IPS DF 4.7 (cell line): Measurements from ENCODE around the gene CMC2.

Source experiments
- DNase-seq: peaks from one replicate; pipeline ENCODE4 v3.0.0-alpha.2; 2013; ENCODE audit warnings: low spot score; ENCODE audit errors: extremely low read depth

Gene CMC2

DNA sequence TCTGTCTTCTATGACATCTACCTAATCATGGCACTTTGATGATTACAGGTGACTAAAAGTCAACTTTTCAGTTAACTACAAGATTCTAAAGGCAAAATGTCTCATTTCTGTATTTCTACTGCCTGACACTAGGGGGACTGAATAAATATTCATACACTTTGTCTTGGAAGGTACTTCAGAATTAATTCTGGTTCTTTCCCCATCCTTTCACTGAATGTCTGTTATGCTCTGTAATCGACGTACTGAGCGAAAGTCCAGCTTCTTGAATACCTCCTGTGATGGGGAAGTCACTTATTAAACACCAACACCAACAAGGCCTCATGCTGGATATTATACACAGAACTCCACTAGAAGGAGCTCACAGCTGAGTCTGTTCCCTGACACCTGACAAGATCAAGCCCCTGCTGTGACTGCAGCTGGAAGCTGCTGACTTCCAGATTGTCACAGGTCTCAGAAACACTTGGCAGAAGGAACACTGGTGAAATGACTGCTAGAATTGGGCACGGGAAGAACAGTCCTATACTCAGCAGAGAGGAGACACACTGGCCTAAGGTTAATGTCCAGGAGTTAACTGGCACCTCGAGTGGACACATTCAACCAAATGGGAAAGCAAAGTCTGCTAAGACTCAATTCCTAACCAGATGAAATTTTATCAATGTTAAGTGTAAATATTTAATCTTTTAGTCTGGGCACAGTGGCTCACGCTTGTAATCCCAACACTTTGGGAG lies 31.9 kb downstream of the CMC2 start:
- DNase-seq, result no peak

- no peak for DNase-seq
Observed at GRCh38 chr16:80973991-80974390, 32.7 kb downstream of the CMC2 start.

GRCh38 chr16:80972611-80973010 lies 34.1 kb downstream of the CMC2 start:
- DNase-seq, result no peak

GRCh38 chr16:80971819-80972218 lies 34.9 kb downstream of the CMC2 start:
- no peak for DNase-seq

DNA sequence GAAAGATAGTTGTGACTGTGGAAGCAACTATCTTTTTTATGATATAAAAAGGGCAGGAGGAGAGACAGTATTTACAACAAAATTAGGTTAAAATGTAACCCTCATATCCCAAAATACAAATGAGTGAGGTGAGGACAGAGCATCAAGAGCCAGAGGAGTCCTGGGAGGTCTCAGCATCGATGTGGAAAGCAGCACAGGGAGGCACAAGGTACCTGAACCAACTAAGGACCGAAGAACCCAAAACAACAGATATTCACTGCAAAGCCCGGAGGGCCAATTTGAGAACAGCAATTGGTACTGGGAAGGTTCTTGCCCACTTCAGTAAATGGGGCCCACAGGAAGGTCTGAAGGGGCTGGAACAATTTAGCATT lies 37.6 kb downstream of the CMC2 start:
- no peak for DNase-seq

DNA sequence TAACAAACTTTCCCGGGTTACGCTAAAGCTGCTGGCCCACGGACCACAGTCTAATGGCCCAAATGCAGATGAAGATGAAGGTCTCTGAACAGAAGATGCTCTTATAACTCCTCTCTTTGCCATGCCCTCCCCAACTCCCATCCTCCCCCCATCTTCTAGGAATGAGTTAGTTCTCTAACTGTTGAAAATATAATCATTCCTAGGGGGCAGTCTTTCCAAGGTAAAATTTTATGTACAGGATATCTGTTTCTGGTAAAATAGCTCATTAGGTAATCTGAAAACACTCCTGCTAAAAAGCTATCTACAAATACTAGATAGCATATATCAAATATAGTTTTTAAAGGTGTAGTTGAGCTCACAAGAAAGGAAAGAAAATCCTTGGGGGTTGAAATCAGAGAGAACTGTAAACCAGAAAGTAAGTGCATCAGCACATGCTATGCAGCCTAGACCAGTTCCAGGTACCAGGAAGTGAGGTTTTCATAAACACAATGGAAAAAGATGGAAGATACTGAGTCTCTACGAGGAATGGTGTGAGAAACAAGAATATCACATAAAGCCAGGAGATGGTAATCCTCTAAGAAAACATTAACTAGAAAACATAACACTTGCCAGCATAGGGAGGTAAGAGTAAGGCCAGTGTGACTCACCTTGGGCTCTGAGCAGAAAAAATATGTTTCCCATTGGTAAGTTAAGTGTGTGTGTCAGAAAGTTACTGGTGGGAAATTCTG lies 38.1 kb downstream of the CMC2 start:
- DNase-seq, result no peak

- no peak for DNase-seq
Observed at GRCh38 chr16:80966617-80967016, 40.1 kb downstream of the CMC2 start.

- DNase-seq, result no peak
Observed at GRCh38 chr16:80964351-80964750, 42.3 kb downstream of the CMC2 start.

DNA sequence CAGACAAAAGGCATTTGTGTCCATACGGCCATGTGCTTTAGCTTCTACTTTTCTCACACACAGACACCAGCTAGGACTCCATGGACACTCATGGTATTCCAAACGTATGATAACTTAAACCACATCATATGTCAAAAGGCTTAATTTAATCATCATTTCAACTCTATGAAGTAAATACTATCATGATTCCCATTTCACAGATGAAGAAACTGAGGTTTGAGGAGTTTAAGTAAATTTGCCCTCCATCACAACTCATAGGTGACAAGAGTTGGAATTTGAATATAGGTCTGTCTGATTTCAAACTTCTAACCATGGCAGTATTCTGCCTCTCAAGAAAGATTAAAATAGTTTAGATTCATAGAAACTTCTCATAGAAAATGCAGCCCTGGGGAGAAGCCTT lies 43.8 kb downstream of the CMC2 start:
- no peak for DNase-seq

DNA sequence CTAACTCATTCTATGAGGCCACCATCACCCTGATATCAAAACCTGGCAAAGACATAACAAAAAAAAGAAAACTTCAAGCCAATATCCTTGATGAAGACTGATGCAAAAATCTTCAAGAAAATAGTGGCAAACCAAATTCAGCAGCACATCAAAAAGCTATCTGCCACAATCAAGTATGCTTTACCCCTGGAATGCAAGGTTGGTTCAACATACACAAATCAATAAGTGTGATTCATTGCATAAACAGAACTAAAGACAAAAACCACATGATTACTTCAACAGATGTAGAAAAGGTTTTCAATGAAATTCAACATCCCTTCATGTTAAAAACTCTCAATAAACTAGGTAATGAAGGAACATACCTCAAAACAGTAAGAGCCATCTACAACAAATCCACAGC lies 48.4 kb downstream of the CMC2 start:
- DNase-seq, result no peak

DNA sequence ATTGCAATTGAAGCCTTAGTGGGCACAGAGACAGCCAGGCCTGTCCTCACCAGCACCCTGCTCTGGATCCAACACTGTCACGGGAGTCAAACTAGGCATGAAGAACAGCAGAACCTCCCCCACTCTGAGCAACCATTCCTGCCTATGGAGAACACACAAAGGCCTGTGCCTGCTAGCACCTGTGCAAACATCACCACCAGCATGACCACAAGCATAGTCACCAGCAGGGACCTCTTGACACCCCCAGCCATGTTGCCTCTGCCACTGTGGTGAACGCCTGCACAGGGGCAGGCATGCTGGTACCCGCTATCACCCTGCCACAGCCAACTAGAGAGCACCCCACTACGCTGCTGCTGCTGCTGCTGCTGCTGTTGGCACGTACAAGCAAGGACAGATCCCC lies 51.7 kb downstream of the CMC2 start:
- no peak for DNase-seq

DNA sequence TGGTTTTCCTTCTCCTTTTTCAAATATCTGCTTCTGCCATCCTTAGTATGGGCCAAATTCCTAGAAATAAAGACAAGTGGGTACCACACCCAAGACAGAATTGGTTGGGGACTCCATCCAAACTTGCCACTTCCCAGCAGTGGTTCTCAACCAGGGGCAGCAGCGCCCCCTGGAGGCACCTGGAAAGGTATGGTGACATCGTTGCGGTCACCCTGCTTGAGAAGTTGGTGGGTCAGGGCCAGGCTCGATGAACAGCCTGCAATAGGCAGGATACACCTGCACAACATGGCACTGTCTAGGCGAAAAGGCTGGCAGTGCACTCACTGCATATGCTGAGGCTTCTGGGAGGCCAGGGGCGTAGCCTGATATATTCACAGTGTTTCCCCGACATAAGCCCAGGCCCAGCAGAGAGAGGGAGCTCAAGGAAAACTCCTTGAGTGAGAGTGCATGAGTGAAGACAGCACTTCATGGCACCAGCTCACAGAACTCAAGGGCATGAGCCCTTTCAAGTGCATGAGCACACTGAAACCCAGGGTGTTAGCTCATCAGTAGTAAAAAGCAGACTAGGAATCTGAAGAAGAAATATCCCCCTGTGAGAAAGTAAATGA lies 57.7 kb downstream of the CMC2 start:
- DNase-seq, result no peak

GRCh38 chr16:80947708-80948625 lies 58.7 kb downstream of the CMC2 start:
- DNase-seq, result no peak

DNA sequence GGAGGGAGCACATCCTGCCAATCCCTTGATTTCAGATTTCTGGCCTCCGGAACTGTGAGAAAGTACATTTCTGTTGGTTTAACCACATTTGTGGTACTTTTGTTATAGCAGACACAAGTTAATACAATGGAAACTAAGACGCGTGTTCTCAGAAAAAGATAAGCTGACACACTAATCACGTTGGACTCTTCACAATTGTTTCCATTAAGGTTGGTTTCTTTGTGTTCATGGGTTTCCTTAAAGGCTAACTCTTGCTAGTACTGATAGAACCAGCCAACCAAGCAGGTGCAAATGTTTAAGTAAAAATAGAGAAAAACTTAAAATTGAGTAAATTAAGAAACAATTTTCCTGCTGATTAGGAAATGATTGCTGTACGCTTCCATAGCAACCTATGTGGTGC lies 59.4 kb downstream of the CMC2 start:
- DNase-seq, result no peak

DNA sequence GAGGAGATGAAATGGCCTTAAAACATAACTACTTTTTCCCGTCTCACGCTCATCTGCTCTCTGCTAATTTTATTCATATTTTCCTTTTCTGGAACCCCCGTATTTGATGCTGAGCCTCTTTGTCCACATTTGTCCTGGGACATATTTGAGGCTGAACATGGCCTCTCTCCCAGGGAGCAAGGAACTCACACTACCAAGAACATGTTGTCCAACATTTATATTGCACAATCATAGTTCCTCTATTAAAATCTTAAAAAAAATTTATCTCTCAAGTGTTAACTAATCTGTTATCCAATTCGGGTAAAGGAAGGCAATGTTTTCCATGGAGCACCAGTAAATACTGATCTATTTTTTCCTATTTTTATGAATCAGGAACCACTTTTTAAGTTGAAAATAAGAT lies 60.2 kb downstream of the CMC2 start:
- DNase-seq, result no peak

DNA sequence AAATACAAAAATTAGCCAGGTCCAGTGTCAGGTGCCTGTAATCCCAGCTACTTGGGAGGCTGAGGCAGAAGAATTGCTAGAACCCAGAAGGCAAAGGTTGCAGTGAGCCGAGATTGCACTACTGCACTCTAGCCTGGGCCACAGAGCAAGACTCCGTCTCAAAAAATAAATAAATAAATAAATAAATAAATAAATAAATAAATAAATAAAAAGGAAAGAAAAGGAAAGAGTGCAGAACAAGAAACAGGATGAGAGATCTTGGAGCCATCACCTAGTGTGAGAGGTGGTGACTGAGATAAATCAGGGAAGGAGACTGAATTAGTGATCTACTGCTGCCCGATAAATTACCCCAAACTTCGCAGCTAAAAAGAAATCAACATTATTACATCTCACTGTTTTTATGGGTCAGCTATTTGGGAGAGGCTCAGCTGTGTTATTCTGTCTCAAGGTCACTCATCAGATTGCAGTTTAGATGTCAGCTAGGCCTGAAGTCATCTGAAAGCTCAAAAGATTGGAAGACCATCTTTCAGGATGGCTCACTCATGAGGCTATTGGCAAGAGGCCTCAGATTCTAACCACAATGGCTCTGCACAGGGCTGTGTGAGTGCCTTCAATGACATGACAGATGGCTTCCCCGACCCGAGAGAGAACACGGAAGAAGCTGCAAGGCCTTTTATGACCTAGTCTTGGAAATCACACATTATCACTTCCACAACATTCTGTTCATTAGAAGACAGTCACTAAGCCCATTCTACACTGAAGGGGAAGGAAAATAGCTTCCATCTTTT lies 66.4 kb downstream of the CMC2 start:
- no peak for DNase-seq

DNA sequence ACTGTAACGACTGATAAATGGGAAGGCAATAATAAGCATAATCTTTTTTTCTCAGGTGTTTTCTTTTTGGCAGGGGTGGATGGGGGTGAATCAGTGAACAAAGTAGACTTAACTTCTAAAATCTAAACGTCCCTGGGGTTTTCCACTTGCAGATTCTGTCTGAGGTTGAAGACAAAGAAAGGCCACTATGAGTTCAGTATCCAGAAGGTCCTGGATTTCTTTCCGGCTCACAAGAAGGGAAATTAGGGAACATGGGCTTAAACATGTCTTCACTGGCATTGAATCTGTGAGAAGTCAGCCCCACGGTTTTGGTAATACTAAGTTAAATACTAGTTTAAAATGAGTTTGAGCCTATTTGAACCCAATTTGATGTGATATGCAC lies 67.8 kb downstream of the CMC2 start:
- no peak for DNase-seq

GRCh38 chr16:80938004-80938878 lies 68.4 kb downstream of the CMC2 start:
- no peak for DNase-seq

GRCh38 chr16:80936410-80936809 lies 70.3 kb downstream of the CMC2 start:
- no peak for DNase-seq

DNA sequence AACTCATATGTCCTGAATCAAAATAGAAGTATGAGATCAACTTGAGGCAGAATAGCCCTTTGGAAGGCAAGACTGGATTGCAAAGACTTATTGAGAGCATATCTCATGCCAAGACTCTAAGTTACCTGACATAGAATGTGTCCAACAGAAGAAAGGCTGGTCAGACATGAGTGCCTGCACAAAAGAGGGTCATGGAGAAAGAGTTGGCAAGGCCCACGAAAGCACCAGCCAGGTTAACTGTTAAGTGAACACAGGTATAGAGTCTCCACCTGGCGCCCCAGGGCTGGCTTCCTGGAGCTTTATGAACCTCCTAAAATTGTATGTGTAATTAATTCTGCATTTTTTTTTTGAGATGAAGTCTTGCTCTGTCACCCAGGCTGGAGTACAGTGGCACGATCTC lies 71.0 kb downstream of the CMC2 start:
- no peak for DNase-seq
